HG03575 (cell line): ENCODE data around the gene EDN2.

Experiments
- ATAC-seq: cut with Tn5 transposase; IDR thresholded peaks from one replicate; pipeline ENCODE4 v1.9.1; 2021; ENCODE audit not compliant: unreplicated experiment, insufficient number of reproducible peaks, low FRiP score; ENCODE audit errors: extremely low read depth

Gene EDN2

DNA sequence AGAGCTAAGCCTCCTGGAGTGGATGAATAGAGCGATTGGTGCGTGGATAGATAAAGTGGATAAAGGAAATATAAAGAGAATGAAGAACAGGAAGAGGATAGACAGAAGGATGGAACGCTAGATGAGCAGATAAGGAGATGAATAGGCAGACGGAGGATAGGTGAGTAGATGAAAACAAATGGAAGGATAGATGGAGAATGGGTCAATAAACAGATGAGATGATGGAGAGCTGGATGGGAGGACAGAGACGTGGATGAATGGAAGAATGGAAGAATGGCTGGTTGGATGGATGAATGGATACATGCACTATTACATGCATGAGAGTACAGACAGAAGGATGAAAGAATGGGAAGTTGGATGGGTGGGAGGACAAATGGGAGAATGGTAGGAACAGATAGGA is 35.2 kb upstream of the EDN2 start:
- ATAC-seq, result no peak

GRCh38 chr1:41518471-41518870 is 34.0 kb upstream of the EDN2 start:
- no peak for ATAC-seq

DNA sequence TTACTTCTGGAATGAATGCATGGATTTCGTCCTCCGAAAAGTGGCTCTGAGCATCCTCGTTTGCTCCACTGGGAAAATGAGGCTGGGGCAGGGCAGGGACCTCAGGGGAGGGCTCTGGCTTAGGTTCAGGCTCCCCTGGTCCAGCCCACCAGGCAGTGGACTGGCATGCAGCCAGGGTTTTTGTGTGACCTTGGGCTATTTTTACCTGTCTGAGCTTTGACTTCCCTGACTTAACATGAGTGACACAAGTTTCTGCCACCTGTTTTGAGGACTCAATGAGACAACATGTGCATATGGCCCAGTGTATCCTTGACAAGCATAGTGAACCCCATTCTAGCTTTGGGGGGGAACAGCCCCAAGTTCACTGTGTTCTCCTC is 32.6 kb upstream of the EDN2 start:
- ATAC-seq, result no peak

GRCh38 chr1:41516168-41517061 is 31.9 kb upstream of the EDN2 start:
- ATAC-seq, result no peak

DNA sequence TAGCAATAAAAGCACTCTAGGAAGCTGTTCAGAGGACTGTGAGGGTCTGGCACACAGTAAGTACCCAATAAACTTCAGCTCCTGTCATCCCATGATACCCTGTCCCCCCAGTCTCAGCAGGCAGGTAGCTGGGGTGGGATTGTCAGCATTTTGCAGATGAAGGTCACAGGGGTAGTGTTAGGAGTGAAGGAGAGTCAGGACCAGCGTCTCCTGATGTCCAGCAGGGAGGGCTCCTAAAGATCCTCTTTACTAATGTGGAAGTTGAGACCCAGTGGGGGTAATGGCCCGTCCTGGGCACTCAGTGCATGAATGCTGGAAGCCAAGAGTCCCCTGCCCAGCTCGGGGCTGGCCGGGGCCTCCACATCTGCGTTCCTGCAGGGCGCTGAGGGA is 31.3 kb upstream of the EDN2 start:
- ATAC-seq, result no peak

- ATAC-seq, result no peak
Measured at GRCh38 chr1:41515131-41515678, 30.7 kb upstream of the EDN2 start.

GRCh38 chr1:41514381-41514780 is 29.9 kb upstream of the EDN2 start:
- no peak for ATAC-seq

DNA sequence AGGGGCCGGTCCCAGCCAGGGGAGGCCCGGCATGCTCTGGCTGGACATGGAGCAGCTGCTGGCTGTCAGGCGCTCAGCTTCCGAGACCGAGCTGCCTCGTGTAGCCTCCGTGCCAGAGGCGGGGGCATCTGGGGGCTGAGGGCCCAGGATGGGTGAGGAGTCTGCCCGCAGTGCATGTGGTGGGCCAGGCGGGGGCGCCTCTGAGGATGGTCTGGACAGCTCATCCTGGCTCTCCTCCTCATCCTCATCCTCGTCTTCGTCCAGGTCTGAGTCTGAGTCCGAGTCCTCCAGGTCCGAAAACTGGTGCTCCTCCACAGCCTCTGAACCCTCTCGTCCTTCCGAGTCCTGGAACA is 28.9 kb upstream of the EDN2 start:
- ATAC-seq, result no peak

DNA sequence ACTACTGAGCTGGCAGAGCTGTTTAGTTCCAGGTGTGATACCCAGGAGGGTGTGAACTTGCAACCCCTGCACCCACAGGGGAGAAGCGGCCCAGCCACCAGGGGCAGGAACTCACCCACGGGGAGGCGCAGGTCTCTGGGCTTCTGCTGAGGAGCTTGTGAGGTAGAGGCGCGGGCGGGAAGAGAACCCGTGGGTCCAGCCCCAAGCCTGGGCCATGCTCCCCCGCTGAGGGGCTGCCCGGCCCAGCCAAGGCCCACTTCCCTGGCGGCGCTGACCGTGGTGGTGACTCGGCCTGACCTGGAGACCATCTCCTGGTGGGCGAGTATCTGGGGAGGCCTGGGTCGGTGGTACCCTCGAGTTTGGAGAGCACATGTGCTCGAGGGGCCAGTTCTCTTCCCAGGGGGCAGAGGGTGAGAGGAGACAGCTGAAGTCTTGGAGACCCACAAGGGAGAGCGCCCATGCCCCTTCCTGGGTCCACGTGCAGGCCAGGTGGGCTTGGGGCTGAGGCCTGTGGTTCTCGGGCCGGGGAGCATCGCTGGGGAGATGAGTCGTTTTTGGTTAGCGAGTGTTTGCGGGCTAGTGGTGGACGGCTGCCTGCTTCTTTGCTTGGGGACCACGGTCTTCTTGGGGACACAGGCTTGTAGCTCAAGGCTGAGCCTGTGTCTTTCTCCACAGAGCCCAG is 28.4 kb upstream of the EDN2 start:
- no peak for ATAC-seq

DNA sequence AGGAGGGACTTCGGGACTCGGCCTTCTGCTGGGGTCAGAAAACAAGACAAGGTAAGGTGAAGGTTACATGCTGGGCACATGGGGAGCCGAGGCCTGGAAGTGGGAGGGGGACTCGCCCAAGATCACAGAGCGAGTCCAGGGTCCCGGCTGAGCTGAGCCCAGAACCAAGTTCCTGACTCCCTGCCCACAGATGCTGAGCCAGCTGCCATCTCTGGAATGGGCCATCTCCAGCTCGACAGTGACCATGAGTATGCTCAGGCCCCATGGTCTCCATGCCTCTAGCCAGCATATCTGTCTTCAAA is 26.7 kb upstream of the EDN2 start:
- no peak for ATAC-seq

GRCh38 chr1:41510531-41511238 is 26.2 kb upstream of the EDN2 start:
- ATAC-seq, result no peak

DNA sequence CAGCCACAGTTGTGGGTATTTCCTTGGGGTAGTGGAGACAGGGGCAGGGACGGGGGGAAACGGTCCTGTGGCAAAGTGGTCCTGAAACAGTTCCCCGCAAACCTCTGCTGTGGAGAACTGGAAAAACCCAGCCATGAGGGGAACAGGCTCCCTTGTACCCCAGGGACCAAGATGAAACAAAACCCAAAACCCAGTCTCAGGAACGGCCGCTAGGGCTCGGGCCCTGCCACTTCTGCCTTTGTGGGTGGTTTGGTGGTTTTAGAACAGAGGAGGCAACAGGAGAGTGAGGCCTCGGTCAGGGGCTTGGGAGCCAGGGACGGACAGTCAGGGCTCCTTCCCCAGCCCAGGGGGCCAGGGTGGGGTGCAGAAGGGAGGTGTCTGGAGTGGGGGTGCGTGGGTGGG is 24.8 kb upstream of the EDN2 start:
- ATAC-seq, result no peak

DNA sequence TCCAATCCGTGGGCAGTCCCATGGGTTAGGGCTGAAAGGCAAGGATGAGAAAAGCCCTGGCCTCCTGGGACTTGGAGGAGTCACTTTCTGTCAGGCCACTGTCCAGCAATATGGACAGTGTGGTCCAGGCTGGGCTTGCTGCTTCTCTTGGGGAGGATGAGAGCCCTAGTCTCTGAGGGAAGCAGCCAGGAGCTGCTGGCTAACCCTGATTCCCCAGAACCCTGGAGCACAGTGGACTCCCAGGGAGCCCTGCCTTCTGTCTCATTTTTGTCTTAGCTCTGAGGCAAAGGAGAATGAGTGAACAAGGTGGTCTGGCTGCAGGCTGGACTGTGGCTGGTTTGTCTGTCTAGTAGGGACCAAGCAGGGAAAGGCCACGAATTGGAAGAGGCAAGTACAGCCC is 23.8 kb upstream of the EDN2 start:
- no peak for ATAC-seq

DNA sequence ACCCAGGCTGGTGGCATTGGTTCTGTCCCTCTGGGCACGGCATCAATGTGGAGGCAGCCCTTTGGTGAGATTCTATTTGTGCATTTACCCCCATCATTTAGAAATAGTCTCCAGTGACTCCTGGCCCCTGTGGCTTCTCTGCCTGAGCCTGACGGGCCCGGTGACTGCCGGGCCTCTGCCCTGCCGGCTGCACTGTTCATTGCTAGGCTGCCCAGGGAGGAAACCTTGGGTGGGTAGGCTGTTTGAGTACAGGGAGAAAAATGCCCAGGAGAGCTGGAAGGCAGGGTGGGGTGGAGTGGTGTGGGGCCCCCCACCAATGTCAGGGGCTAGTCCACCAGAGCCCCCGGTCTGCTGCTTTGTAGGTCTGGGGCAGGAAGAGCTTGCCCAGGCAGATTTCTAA is 23.4 kb upstream of the EDN2 start:
- ATAC-seq, result no peak

GRCh38 chr1:41507110-41507720 is 22.7 kb upstream of the EDN2 start:
- no peak for ATAC-seq

GRCh38 chr1:41504114-41505035 is 19.9 kb upstream of the EDN2 start:
- ATAC-seq, result no peak

GRCh38 chr1:41503538-41504113 is 19.1 kb upstream of the EDN2 start:
- ATAC-seq, result no peak

DNA sequence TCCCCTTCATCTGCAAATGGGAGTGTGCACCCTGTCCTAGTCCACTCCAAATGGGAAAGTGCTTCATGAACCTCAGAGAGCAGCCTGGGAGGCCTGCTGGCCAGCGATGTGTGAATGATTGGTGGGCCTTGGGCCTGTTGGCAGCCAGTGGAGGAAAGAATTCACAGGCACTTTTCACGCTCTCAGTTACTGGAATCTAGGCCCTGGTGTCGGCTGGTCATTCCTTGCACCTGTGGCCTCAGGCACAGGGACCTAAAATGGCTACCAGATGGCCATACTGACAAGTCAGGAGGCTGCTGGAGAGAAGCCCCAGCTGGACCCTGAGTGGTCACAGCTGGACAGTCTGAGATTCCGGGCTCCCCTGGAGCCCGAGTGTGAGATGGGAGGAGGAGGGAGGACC is 18.4 kb upstream of the EDN2 start:
- no peak for ATAC-seq
